Tibial artery (tissue), 4 donors: ENCODE data around the gene RPA1.
A peak's percentile ranks its signal among the peaks of the same experiment; 100 is the strongest.
"Not testable (repeated sequence)": the region's sequence is repeated elsewhere in the genome, so short reads cannot be mapped to it uniquely, and the experiment has no call there.

Experiments used
- DNase-seq, 2 donors: peaks; one replicate each; pipeline ENCODE4 v3.0.0-alpha.2; 2019
- H3K27ac ChIP-seq, 2 donors: fragments of 200-600 bp; sonication (generic) in 1 of 2; 1 replicate in 1 of 2; 2 replicates in 1 of 2; pipeline ENCODE4 v1.5.1; 2018 to 2019; ENCODE audit warnings: mild to moderate bottlenecking in 1 of 2
- H3K27me3 ChIP-seq, 2 donors: fragments of 200-600 bp; sonication (generic) in 1 of 2; one replicate each; pipeline versions ENCODE4 v1.5.1 to v1.6.0; 2016 to 2019
- H3K36me3 ChIP-seq, 3 donors: fragments of 200-600 bp; sonication (generic) in 2 of 3; one replicate each; pipeline ENCODE4 v1.5.1; 2016 to 2019; ENCODE audit warnings: mild to moderate bottlenecking in 2 of 3
- H3K4me1 ChIP-seq, 4 donors: fragments of 200-600 bp; sonication (generic) in 2 of 4; 1 replicate in 3 of 4; 2 replicates in 1 of 4; pipeline ENCODE4 v1.5.1; 2016 to 2019
- H3K4me3 ChIP-seq, 2 donors: fragments of 200-600 bp; sonication (generic) in 1 of 2; 1 replicate in 1 of 2; 2 replicates in 1 of 2; pipeline ENCODE4 v1.5.1; 2018 to 2019; ENCODE audit warnings: mild to moderate bottlenecking in 2 of 2
- H3K9me3 ChIP-seq, 3 donors: fragments of 200-600 bp; sonication (generic) in 1 of 3; one replicate each; pipeline ENCODE4 v1.5.1; 2016 to 2019
- CTCF ChIP-seq, 2 experiments: fragments of 200-600 bp in 1 of 2; fragments of 450-650 bp in 1 of 2; IDR thresholded peaks; one replicate each; pipeline ENCODE4 v1.5.1; 2017 to 2019; ENCODE audit warnings: antibody characterized with exemption in 2 of 2, mild to moderate bottlenecking in 1 of 2, moderate library complexity in 1 of 2
- intact Hi-C: fragments of 100-400 bp; cut with DNase I; formaldehyde crosslinking; loops from one replicate; pipeline ENCODE4 v1.15.0; 2023; ENCODE audit warnings: low total_unique reads

RPA1 gene

GRCh38 chr17:1796800-1797199 is 33.0 kb upstream of the RPA1 start:
- H3K9me3 ChIP-seq, result no peaks in the 10 kb centered on the region
- peak overlapping the region; percentile 82 to 83 for H3K27ac ChIP-seq
- peaks cover 6 to 24% (median 17%) of the 10 kb centered on the region in 3 donors for H3K36me3 ChIP-seq
- TF ChIP-seq CTCF (IDR thresholded peaks at IDR 0.05), result peak in 1 of 2 experiments; percentile 6
- no peaks in the 10 kb centered on the region for H3K27me3 ChIP-seq
- no peak overlapping the region for H3K4me3 ChIP-seq
- H3K4me1 ChIP-seq, result peaks cover 0 to 28% (median 15%) of the 10 kb centered on the region in 4 donors
- no peak for DNase-seq
- intact Hi-C loops, result no loop called here

GRCh38 chr17:1797323-1797722 is 32.5 kb upstream of the RPA1 start:
- no peaks in the 10 kb centered on the region for H3K9me3 ChIP-seq
- no peak overlapping the region for H3K4me3 ChIP-seq
- DNase-seq, result no peak
- no peaks in the 10 kb centered on the region for H3K27me3 ChIP-seq
- peaks cover 0 to 28% (median 15%) of the 10 kb centered on the region in 4 donors for H3K4me1 ChIP-seq
- H3K36me3 ChIP-seq, result peaks cover 6 to 29% (median 17%) of the 10 kb centered on the region in 3 donors
- no peak for TF ChIP-seq CTCF (IDR thresholded peaks at IDR 0.05)
- intact Hi-C loops, result no loop called here
- peak overlapping the region; percentile 82 to 83 for H3K27ac ChIP-seq

GRCh38 chr17:1797846-1798245 is 32.0 kb upstream of the RPA1 start:
- Histone ChIP-seq H3K27ac (peak overlapping the region; percentile 82 to 83), H3K4me1 (peaks cover 0 to 28% (median 15%) of the 10 kb centered on the region in 4 donors), H3K36me3 (peaks cover 6 to 34% (median 19%) of the 10 kb centered on the region in 3 donors)
- H3K4me3 ChIP-seq, H3K27me3 ChIP-seq, DNase-seq, H3K9me3 ChIP-seq, intact Hi-C loops: not testable (repeated sequence)

GRCh38 chr17:1800240-1800639 is 29.6 kb upstream of the RPA1 start:
- intact Hi-C loops, result no loop called here
- Histone ChIP-seq H3K9me3 (no peaks in the 10 kb centered on the region), H3K27me3 (no peaks in the 10 kb centered on the region), H3K27ac (no peak overlapping the region), H3K36me3 (peaks cover 6 to 52% (median 30%) of the 10 kb centered on the region in 3 donors), H3K4me3 (no peak overlapping the region), H3K4me1 (peaks cover 0 to 28% (median 15%) of the 10 kb centered on the region in 4 donors)
- no peak for DNase-seq
- TF ChIP-seq CTCF (IDR thresholded peaks at IDR 0.05), result no peak

GRCh38 chr17:1800712-1801111 is 29.1 kb upstream of the RPA1 start:
- peaks cover 0 to 28% (median 15%) of the 10 kb centered on the region in 4 donors for H3K4me1 ChIP-seq
- H3K4me3 ChIP-seq, result no peak overlapping the region
- no peak overlapping the region for H3K27ac ChIP-seq
- intact Hi-C loops, result no loop called here
- H3K9me3 ChIP-seq, result no peaks in the 10 kb centered on the region
- H3K27me3 ChIP-seq, result no peaks in the 10 kb centered on the region
- DNase-seq, result no peak
- no peak for TF ChIP-seq CTCF (IDR thresholded peaks at IDR 0.05)
- peaks cover 6 to 52% (median 30%) of the 10 kb centered on the region in 3 donors for H3K36me3 ChIP-seq

GRCh38 chr17:1802429-1802828 is 27.4 kb upstream of the RPA1 start:
- intact Hi-C loops, result no loop called here
- Histone ChIP-seq H3K27ac (no peak overlapping the region), H3K4me1 (peaks cover 0 to 11% (median 2%) of the 10 kb centered on the region in 4 donors), H3K9me3 (no peaks in the 10 kb centered on the region), H3K36me3 (peaks cover 6 to 52% (median 30%) of the 10 kb centered on the region in 3 donors), H3K4me3 (no peak overlapping the region), H3K27me3 (no peaks in the 10 kb centered on the region)
- no peak for DNase-seq
- no peak for TF ChIP-seq CTCF (IDR thresholded peaks at IDR 0.05)
